B cell (primary cell): ENCODE measurements around the gene CDK6.

ENCODE experiments used
- CTCF ChIP-seq: fragments of 200-600 bp; IDR thresholded peaks from one replicate; pipeline ENCODE4 v1.8.0; 2022; ENCODE audit warnings: antibody characterized with exemption, mild to moderate bottlenecking
- EZH2 ChIP-seq: IDR thresholded peaks from 2 replicates; pipeline ENCODE4 v1.6.1; 2012; ENCODE audit warnings: borderline replicate concordance, low read depth, mild to moderate bottlenecking, moderate library complexity, low read length; ENCODE audit not compliant: insufficient read depth, poor library complexity, severe bottlenecking

- TF ChIP-seq EZH2 (no peak), CTCF (no peak)
These were observed 57.4 kb downstream of the CDK6 start for GRCh38 chr7:92778972-92779371.
